HG02981 (cell line): ENCODE data around the gene SDK1.
"Not testable (repeated sequence)": the region's sequence is repeated elsewhere in the genome, so short reads cannot be mapped to it uniquely, and the experiment has no call there.

Experiments
- ATAC-seq: cut with Tn5 transposase; IDR thresholded peaks from one replicate; pipeline ENCODE4 v1.9.1; 2021; ENCODE audit warnings: mild to moderate bottlenecking, moderate library complexity; ENCODE audit not compliant: unreplicated experiment

The SDK1 gene

DNA sequence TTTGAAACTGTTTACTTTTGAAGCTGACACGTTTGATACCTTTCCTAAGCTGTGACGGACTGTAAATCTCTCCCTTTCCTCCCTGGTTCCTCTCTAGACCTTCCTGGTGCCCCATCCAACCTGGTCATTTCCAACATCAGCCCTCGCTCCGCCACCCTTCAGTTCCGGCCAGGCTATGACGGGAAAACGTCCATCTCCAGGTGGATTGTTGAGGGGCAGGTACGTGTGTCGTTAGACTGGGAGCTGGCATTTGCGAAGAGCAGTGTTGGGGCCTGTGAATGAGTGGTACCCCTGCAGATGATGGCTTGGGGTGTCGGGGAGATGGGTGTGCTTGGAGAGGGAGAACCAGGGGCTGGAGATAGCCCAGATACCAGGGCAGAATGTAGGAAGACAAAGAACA, 778.3 kb downstream of the SDK1 start:
- no peak for ATAC-seq

- ATAC-seq = no peak
These were observed 778.9 kb downstream of the SDK1 start for GRCh38 chr7:4079956-4080355.

DNA sequence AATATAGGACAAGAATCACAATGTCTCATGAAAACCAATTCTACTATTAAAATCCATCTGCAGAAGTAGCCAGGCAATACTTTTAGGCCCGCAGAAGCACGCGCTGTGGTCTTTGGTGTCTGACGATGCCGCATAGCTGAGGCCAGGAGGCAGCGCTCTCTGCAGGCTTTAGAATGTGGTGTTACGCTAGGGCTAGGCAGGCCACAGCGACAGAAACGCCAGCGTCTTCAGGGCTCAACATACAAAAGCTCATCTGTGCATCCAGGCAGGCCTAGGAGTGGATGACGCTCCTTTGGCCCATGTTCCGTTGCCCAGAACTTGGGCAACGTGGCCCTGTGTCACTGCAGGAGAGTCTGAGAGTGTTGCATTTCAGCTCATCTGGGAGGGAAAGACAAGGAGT, 779.9 kb downstream of the SDK1 start:
- ATAC-seq = no peak

- no peak for ATAC-seq
These were observed 782.5 kb downstream of the SDK1 start for GRCh38 chr7:4083513-4083912.

DNA sequence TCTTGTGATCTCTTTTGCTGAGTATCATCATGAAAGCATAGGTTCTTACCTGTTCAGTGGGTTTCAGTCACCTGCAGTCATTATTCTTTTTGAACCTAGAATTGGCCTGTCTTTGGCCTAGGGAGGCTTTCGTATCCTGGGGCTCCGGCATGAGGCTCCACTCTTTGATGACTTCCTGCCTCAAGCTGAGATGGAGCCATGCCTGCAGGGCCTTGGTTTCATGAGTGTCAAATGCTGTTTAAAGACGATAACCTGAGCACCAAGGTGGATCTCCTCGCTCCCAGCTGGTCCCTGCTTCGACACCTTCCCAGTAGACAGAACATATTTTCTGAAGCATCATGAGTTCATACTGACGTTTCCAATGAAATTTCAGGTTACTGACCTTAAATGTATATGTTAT, 783.2 kb downstream of the SDK1 start:
- no peak for ATAC-seq

GRCh38 chr7:4085937-4086691, 785.1 kb downstream of the SDK1 start:
- no peak for ATAC-seq

GRCh38 chr7:4086723-4087122, 785.7 kb downstream of the SDK1 start:
- no peak for ATAC-seq

GRCh38 chr7:4091767-4092166, 790.7 kb downstream of the SDK1 start:
- no peak for ATAC-seq

DNA sequence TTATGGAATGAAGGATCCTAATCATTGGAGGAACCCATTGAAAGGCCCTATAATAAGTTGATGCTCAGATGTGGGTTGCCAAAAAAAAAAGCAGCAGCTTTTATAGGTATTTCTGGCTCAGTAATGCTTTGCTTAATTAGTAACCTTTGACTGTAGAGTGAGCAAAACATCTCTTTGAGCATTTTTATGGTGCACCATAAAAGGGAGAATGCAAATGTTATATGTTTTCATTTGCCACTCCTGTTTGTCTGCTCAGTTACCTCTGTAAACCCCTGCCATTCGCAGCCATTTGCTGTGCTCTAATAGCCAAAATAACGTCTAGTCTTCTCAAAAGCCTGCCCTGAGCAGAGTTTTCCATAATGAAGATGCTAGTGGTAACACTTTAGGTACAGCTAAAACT, 792.0 kb downstream of the SDK1 start:
- ATAC-seq = no peak

DNA sequence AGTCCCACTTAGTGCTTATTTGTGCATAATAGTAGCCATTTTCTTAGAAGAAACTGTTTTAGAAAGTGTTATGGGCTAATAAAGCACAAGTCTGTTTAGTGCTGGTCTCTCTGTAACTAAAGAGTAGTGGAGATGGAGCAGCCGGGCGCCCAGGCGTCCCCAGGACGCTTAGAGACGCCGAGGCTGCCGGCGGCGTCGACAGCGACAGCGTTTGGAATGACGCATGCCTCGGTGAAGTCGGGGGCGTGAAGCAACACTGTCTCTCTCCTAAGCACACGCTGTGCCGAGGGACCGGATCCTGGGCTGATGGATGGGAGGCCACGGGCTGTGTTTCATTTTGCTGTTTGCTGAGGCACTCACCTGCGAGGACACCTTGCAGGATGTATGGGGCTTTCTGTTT, 792.4 kb downstream of the SDK1 start:
- ATAC-seq = no peak

GRCh38 chr7:4094158-4094557, 793.1 kb downstream of the SDK1 start:
- ATAC-seq = not testable (repeated sequence)

- no peak for ATAC-seq
These were observed 796.1 kb downstream of the SDK1 start for GRCh38 chr7:4097001-4097609.

DNA sequence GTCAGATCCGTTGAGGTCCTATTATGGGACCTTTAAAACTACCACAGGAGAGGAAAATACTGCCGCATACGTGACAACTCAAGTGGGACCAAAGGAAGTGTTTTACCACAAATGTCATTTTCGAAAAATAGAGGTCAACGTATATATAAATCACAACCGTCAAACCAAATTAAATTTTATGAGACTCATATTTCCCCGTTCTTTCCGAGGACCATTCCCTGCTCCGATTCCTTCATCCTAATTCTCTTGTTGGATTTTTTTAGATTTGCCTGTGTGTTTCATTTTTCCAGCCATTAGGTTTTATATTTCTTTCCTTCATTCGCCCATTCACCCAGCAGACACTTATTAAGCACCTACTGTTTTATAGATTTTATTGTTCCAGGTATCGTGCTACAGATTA, 797.1 kb downstream of the SDK1 start:
- ATAC-seq = no peak

DNA sequence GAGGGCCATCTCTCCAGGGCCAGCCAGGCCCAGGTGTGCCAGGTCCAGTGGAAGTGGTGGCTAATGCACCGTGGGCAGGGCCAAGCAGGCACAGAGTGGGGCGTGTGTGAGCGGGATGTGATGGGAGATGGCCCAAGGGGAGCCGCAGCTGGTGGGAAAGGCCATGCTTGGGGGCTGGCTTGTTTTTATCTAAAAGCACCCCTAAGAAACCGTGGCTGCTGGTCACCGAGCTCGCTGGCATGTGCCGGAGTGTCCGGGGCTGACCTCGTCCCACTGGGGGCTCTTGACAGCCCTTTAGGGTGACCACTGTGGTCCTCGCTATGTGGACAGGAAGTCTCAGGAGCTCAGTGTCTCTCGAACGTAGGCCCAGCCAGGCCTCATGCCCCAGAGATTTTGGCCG, 798.6 kb downstream of the SDK1 start:
- ATAC-seq = no peak

GRCh38 chr7:4100148-4100547, 799.1 kb downstream of the SDK1 start:
- ATAC-seq = no peak

DNA sequence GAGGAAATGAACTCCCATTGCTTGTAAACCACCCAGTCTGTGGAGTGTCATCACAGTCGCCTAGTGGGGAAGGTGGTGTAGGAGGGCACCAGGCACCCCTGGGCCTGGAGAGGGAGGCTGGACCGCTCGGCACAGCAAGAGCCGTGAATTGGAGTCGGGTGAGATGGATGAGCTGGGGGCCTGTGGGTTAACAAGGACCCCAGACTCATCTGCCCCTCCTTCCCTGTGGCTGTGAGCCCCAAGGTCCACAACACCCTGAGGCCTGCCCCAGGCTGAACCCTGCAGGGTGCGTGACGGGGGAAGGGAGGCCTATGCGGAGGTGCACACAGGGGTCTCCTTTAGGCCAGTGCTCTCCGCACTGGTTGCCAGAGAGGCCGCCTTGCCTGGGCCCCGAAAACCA, 799.6 kb downstream of the SDK1 start:
- no peak for ATAC-seq

DNA sequence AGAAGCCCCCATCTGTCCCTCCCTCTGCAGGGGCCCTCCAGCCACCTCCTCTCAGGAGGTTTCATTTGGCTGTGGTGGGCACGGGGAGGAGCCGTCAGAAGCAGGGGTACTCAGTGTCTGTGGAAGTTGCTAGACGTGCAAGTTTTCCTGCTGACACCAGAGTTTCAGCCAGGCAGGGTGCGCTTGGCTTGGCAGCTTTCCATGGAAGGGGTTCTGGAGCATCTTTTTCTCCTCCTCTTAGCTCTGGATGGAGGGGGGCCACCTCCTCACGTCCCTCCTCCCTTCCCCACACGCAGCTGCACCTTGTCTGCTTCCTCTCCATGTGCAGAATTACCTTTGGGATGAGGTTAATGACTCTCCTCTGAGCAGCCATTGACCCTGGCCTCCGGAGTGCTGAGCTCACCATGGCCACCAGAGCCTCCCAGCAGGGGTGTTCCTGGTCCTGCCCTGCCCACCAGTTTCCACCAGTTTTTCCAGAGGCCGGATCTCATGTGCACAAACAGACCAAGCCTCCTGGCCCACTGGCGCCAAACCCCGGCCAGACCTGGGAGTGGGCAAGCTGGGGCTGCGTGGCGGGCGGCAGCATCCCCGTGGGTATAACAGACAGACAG, 801.3 kb downstream of the SDK1 start:
- no peak for ATAC-seq

DNA sequence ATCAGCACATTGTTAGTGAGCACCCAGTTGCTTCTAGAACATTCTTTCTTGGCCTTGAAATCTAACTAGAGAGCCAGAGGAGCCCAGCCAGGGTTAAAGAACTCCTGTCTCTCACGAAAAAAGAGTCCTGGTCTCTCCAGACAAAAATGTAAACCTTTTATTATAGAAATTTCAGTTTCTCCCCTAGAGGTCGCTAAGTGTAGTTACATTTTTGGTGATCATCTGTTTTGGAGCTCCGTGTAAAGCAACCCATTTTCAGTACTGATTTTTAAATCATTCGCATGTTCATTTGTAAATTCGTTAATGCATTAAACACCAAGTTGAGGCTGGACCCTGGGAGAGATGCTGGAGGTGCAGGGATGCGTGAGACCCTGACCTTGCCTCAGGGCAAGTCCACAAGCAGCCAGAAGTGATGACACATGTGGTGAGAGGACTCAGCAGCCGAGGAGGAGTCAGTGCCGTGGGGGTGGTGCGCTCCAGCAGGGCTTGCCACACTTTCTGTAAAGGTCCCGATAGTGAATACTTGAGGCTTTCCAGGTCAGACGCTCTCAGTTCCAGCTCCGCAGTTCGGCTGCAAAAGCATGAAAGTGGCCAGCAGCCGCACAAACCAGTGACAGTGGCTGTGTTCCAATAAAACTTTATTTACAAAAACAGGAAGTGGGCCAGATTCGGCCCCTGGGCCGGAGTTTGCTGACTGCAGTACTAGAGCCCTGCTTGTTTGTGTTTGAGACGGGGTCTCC, 802.5 kb downstream of the SDK1 start:
- ATAC-seq = no peak

DNA sequence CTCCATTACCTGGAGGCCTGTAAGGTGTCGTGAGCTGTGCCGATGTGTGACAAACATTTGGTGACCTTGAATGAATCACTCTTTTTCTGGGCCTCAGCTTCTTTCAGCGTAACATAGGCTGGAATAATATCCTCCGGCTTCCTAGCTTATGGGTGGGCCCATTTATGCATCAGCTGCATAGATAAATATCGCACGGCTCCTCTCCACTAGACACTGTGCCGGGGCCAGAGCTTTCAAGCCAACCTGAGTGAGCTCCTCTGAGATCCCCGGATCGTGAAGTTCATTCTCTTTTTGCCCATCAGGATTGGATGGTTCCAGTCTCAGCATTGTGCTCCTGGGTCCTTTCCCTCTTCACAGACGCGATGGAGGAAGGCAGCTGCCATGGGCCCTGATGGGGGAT, 806.8 kb downstream of the SDK1 start:
- no peak for ATAC-seq

DNA sequence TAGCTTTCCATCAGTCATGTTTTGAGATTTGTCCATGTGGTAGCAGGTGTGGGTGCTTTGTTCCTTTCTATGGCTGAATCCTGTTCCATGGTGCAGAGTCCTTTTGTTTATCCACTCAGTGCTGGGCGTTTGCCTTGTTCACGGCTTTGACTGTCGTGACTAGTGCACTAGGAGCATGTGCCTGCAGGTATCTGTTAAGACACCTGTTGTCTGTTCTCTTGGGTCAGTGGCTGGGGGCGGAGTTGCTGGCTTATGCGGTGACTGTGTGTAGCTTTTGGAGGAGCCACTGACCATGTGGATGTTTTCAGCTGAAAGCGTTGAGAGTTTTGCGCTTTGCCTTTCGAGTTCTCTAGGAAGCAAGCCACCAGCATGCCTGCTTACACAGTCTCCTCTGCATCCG, 807.9 kb downstream of the SDK1 start:
- ATAC-seq = no peak

DNA sequence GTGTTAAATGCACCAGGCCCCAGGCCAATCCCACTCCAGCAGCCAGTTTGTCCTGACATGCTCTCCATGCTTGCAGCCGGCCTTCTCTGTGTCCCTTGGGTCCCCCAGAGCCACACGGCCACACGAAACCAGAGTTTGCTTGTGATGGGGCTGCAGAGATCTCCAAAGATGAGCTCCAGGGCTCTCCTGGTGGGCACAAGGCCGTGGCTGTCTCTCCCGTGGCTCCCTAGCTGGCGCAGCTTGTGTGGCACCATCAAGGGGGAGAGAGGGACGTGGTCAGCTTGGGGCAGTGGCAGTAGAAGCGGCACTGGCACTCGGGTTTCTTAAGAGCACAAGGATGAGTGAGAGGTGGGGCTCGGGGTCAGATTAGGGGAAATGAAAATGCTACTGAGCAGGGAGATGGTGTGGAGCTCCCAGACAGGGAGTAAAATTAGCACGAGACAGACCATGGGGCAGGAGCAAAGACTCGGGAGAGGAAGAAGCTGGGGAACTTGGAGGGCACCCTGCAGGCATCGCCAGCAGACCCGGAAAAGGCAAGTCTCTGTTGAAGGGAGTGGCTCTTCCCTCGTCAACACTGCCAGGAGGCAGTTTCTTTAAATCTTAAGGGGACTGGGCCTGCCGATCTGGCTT, 808.5 kb downstream of the SDK1 start:
- ATAC-seq = no peak
